Measurements from ENCODE around the gene RAPGEF6.
"Not testable (repeated sequence)": the region's sequence is repeated elsewhere in the genome, so short reads cannot be mapped to it uniquely, and the experiment has no call there.

The RAPGEF6 gene

GRCh38 chr5:131630208-131630962, 4.6 kb downstream of the RAPGEF6 start:
- no peak for DNase-seq (ENCODE audit: low read depth, low spot score)
- POLR2A ChIA-PET = no interaction called here
- no peak overlapping the region for H3K4me3 ChIP-seq (ENCODE audit: low read depth, low read length)
- CTCF ChIA-PET = interaction anchor here (0.6 to 2.6 kb wide), 4 partner anchors 20 to 41 kb away, joined by 3 to 13 read pairs (median 4); no protein-coding TSS in a partner anchor
- TF ChIP-seq, protein P1, sequence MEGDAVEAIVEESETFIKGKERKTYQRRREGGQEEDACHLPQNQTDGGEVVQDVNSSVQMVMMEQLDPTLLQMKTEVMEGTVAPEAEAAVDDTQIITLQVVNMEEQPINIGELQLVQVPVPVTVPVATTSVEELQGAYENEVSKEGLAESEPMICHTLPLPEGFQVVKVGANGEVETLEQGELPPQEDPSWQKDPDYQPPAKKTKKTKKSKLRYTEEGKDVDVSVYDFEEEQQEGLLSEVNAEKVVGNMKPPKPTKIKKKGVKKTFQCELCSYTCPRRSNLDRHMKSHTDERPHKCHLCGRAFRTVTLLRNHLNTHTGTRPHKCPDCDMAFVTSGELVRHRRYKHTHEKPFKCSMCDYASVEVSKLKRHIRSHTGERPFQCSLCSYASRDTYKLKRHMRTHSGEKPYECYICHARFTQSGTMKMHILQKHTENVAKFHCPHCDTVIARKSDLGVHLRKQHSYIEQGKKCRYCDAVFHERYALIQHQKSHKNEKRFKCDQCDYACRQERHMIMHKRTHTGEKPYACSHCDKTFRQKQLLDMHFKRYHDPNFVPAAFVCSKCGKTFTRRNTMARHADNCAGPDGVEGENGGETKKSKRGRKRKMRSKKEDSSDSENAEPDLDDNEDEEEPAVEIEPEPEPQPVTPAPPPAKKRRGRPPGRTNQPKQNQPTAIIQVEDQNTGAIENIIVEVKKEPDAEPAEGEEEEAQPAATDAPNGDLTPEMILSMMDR (IDR thresholded peaks at IDR 0.05; ENCODE audit: insufficient read depth, low read length, missing control alignments) = no peak

- DNase-seq (ENCODE audit: low read depth, low spot score) = no peak
- no peak overlapping the region for H3K4me3 ChIP-seq (ENCODE audit: low read depth, low read length)
- TF ChIP-seq, protein P1 (IDR thresholded peaks at IDR 0.05; ENCODE audit: insufficient read depth, low read length, missing control alignments) = no peak
- ChIA-PET CTCF (interaction anchor here (1.8 to 2.6 kb wide), 3 partner anchors 16 to 39 kb away, joined by 4 to 13 read pairs (median 6); no protein-coding TSS in a partner anchor), POLR2A (no interaction called here)
Observed at GRCh38 chr5:131628990-131629389, 6.0 kb downstream of the RAPGEF6 start.

DNA sequence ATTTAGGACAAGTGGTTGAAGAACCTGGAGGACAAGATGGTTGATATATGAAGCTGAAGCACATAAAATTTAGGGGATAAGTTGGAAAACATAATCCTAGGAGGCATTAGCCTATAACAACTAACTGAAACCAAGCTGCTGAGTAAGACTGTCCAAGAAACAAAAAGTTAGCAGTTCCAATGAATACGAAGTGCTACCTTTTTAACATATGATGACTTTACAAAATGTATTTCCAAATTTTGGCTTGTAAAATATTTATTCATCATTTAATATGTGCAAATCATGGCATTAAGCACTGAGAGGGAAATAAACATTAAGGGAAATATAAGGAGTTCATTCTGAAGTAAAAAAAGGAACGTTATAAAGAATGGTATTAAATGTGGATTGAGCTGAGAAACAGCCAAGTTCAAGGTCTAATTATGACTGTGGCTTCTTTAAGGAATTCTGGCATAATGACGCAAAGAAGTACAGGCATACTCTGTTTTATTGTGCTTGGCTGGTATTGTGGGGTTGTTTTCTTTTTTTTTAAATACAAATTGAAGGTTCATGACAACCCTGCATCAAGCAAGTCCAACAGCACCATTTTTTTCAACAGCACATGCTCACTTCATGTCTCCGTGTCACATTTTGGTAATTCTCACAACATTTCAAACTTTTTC, 7.7 kb downstream of the RAPGEF6 start:
- TF ChIP-seq, protein P1 (IDR thresholded peaks at IDR 0.05; ENCODE audit: insufficient read depth, low read length, missing control alignments) = no peak
- no peak overlapping the region for H3K4me3 ChIP-seq (ENCODE audit: low read depth, low read length)
- no peak for DNase-seq (ENCODE audit: low read depth, low spot score)
- ChIA-PET POLR2A (no interaction called here), CTCF (interaction anchor here (1.1 to 1.8 kb wide), 5 partner anchors 12 to 38 kb away, joined by 3 to 6 read pairs (median 3); no protein-coding TSS in a partner anchor)

- TF ChIP-seq, protein P1 (IDR thresholded peaks at IDR 0.05; ENCODE audit: insufficient read depth, low read length, missing control alignments) = no peak
- no peak overlapping the region for H3K4me3 ChIP-seq (ENCODE audit: low read depth, low read length)
- ChIA-PET CTCF (interaction anchor here (0.8 to 1.1 kb wide), 2 partner anchors 13 to 33 kb away, joined by 3 to 5 read pairs; no protein-coding TSS in a partner anchor), POLR2A (no interaction called here)
- no peak for DNase-seq (ENCODE audit: low read depth, low spot score)
Observed at GRCh38 chr5:131622633-131623032, 12.4 kb downstream of the RAPGEF6 start.

GRCh38 chr5:131621164-131621563, 13.9 kb downstream of the RAPGEF6 start:
- H3K4me3 ChIP-seq (ENCODE audit: low read depth, low read length); CTCF ChIA-PET; POLR2A ChIA-PET; DNase-seq (ENCODE audit: low read depth, low spot score): not testable (repeated sequence)

GRCh38 chr5:131619102-131619501, 15.9 kb downstream of the RAPGEF6 start:
- DNase-seq (ENCODE audit: low read depth, low spot score) = no peak
- TF ChIP-seq, protein P1 (IDR thresholded peaks at IDR 0.05; ENCODE audit: insufficient read depth, low read length, missing control alignments) = no peak
- CTCF ChIA-PET = no interaction called here
- POLR2A ChIA-PET = no interaction called here
- H3K4me3 ChIP-seq (ENCODE audit: low read depth, low read length) = no peak overlapping the region
